Fibroblast of pulmonary artery (primary cell): ENCODE results near the gene PYCR2.
A peak's percentile ranks its signal among the peaks of the same experiment; 100 is the strongest.

Source experiments
- DNase-seq: peaks from one replicate; pipeline ENCODE4 v3.0.0-alpha.2; 2010; ENCODE audit warnings: low read depth
- H3K4me3 ChIP-seq: replicated peaks from 2 replicates; pipeline ENCODE4 v1.5.1; 2011; ENCODE audit warnings: low read depth, mild to moderate bottlenecking, control low read depth, low read length, moderate library complexity
- TF ChIP-seq, protein P1 (sequence below): IDR thresholded peaks from 2 replicates; pipeline ENCODE4 v1.5.1; 2011; ENCODE audit warnings: mild to moderate bottlenecking, control low read depth, low read length, inconsistent platforms; ENCODE audit errors: missing control alignments

Gene PYCR2

DNA sequence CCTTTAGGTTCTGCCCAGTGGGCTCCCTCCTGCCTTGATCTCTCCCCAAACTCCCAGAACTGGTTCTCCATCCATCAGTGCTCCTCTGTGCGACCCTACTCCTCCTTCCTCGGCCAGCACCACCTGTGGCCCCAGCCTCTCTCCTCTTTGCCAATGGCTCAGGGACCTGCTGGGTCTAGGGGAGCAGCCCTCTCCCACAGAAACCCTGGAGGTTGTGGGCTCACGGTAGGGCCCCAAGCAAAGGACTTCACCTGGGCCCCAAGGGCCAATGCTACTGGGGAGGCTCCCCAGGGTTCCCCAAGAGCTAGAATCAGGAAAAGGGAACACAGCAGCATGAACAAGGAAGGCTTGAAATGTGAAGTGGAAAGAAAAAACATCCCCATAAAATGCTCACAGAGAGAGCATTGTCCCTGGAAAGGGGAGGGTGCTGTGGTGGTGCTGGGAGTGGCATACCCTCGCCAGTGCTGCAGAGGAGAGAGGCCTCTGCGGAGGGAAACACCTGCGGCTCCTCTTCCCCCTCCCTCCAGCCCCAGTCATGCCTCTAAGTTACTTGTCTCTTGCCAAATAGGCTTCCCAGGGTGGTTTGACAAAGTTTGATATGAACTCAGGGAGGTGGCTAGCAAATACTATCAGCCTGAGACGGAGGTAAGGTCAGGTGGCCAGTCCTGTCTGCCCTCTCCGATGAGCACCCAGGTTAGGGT, 44.4 kb downstream of the PYCR2 start:
- no peak overlapping the region for H3K4me3 ChIP-seq
- no peak for DNase-seq
- TF ChIP-seq, protein P1, sequence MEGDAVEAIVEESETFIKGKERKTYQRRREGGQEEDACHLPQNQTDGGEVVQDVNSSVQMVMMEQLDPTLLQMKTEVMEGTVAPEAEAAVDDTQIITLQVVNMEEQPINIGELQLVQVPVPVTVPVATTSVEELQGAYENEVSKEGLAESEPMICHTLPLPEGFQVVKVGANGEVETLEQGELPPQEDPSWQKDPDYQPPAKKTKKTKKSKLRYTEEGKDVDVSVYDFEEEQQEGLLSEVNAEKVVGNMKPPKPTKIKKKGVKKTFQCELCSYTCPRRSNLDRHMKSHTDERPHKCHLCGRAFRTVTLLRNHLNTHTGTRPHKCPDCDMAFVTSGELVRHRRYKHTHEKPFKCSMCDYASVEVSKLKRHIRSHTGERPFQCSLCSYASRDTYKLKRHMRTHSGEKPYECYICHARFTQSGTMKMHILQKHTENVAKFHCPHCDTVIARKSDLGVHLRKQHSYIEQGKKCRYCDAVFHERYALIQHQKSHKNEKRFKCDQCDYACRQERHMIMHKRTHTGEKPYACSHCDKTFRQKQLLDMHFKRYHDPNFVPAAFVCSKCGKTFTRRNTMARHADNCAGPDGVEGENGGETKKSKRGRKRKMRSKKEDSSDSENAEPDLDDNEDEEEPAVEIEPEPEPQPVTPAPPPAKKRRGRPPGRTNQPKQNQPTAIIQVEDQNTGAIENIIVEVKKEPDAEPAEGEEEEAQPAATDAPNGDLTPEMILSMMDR = no peak

DNA sequence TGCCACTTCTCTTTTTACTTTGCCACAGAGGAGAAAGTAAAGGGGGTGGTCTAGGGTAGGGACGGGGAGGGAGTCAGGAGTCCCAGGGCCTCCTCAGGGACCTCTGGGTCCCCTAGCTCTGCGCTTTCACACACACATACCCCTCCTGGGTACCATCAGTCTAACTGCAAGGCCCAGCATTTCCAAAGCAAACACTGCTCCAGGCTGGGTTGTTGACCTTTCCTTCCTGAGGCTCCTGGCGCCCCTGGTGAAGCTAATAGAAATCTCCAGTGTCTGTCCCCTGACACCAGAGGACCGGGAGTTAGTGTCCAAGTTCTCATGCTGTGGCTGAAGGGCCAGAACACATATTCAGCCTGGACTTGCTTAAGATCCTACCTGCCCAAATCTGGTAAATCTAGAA, 45.8 kb downstream of the PYCR2 start:
- H3K4me3 ChIP-seq = no peak overlapping the region
- TF ChIP-seq, protein P1 = no peak
- DNase-seq = no peak

DNA sequence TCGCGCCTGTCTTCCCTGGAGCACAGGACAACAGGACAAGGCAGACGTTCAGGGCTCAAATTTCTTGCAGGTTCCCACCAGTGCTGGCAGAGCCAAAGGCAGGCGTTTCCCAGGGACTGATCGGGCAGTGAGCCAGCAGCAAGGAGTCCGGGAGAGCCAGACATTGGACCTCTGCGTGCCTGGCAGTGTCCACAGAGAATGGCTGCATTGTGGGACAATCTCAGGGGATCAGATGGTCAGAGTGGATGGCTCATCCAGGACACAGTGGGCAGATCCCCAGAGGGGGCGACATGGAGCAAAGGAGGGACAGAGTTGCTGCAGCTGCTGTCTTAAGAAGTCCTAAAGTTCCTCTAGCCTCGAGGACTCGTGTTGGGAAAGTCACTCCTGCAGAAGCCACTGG, 46.5 kb downstream of the PYCR2 start:
- peak; percentile 59 for DNase-seq
- TF ChIP-seq, protein P1 = peak; percentile 64
- no peak overlapping the region for H3K4me3 ChIP-seq

DNA sequence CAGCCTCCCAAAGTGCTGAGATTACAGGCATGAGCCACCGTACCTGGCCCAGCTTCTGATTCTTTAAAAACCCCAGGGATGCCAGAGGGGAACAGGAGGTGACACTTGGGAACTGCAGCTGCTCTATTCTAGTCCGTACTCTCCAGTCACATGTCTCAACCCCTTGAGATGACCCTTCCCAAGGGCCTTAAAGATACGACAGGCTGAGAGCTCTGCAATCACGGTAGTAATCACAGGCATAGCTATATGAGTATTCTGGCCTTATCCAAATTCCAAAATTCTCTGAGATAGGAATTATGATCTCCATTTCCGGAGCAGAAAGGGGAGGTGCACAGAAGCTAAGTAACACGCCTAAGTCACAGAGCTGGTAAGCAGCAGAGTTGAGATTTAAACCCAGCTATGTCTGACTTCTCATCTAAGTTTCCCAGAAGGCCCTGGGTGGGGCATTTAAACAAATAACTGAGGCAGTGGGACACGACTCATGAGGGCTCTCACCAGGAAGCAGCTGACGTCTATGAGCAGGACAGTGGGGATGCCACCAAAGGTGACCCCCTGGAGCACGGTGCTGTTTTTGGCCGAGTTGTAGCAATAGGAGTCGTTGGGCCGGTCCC, 47.0 kb downstream of the PYCR2 start:
- DNase-seq = no peak
- TF ChIP-seq, protein P1 = no peak

DNA sequence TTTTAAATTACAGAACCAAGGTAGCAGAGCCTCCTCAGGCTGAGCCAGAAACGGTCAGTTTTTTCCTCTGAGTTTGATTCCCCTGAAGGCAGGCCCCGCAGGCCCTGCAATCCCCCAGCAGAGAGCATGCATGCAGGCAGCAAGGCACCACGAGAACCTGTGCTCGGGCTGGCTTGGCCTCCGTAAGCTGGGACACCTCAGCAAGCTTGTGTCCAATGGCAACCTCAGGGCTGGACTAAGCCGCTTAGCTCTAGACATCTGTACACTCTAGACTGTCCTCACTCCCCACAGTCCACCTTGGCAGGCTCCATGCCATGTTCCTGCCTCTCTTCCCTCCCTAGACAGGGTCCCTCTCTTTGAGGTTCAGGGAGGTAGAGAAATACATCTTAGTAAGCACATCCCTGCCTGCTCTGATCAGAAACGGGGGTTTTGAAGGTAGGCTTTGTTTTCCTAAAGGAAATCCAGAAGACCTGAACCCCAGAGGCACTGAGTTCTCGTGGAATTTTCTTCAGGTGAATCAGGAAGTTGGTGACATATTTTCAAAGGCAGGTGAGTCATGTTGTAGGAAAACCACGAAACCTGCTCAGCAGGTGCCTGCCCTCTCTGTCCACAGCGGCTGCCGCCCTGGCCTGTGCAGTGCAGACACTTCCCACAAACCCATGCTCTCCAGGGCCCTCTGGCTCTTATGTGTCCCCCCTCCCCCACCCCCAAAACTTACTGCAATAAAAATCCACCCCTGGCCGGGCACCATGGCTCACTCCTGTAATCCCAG, 48.8 kb downstream of the PYCR2 start:
- no peak for DNase-seq
- H3K4me3 ChIP-seq = no peak overlapping the region
- TF ChIP-seq, protein P1 = no peak

More for the DNA sequence above, 47.0 kb downstream of the PYCR2 start:
- no peak overlapping the region for H3K4me3 ChIP-seq

DNA sequence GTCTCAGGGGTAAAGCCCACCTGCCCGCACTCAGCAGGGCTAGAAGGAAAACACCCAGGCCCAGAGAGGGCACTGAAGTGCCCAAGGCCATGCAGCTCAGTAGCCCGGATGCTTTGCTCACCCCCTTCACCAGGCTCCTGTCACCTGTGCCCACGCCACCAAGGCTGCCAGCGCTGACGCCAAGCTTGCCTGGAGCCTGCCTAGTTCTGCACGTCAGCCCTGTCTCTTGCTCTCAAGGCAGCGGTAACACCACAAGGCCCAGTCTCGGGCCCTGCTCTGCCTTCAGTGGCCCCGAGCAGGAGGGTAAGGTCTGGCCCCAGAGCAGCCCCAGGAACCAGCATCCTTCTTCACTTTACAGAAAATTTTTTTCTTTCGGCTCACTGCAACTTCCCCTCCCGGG, 49.6 kb downstream of the PYCR2 start:
- TF ChIP-seq, protein P1 = no peak
- no peak overlapping the region for H3K4me3 ChIP-seq
- DNase-seq = no peak
